GM23338 (cell line): ENCODE data around the gene ALB.

Experiments used
- CREB1 ChIP-seq: fragments of 250-450 bp; sonication (Bioruptor Pico); IDR thresholded peaks from 2 replicates; pipeline ENCODE4 v1.5.0; 2020; ENCODE audit warnings: low read depth, mild to moderate bottlenecking, moderate library complexity
- EZH2 ChIP-seq: fragments of 200-600 bp; sonication (generic); IDR thresholded peaks from one replicate; pipeline ENCODE4 v1.8.0; 2017; ENCODE audit warnings: antibody characterized with exemption, mild to moderate bottlenecking, low read depth; ENCODE audit not compliant: unreplicated experiment
- EZH2phosphoT487 ChIP-seq: fragments of 200-600 bp; sonication (generic); IDR thresholded peaks from one replicate; pipeline ENCODE4 v1.8.1; 2018; ENCODE audit warnings: antibody characterized with exemption; ENCODE audit not compliant: unreplicated experiment
- JUNB ChIP-seq: IDR thresholded peaks from one replicate; pipeline ENCODE4 v1.6.1; 2016; ENCODE audit warnings: antibody characterized with exemption; ENCODE audit not compliant: unreplicated experiment
- NANOG ChIP-seq: IDR thresholded peaks from 2 replicates; pipeline ENCODE4 v1.6.1; 2016; ENCODE audit warnings: antibody characterized with exemption, borderline replicate concordance
- POLR2AphosphoS5 ChIP-seq: IDR thresholded peaks from 2 replicates; pipeline ENCODE4 v1.6.1; 2016; ENCODE audit warnings: antibody characterized with exemption, low read depth
- STAT1 ChIP-seq: IDR thresholded peaks from one replicate; pipeline ENCODE4 v1.6.1; 2016; ENCODE audit warnings: antibody characterized with exemption; ENCODE audit not compliant: unreplicated experiment
- ZNF114 ChIP-seq: fragments of 250-450 bp; sonication (Bioruptor Pico); IDR thresholded peaks from 2 replicates; pipeline ENCODE4 v1.5.0; 2020; ENCODE audit warnings: mild to moderate bottlenecking, moderate library complexity
- ZNF331 ChIP-seq: fragments of 250-450 bp; sonication (Bioruptor Pico); IDR thresholded peaks from 2 replicates; pipeline ENCODE4 v1.5.0; 2020; ENCODE audit warnings: low read depth, mild to moderate bottlenecking, moderate library complexity
- TF ChIP-seq, protein P1 (sequence below), 2 experiments: fragments of 200-600 bp in 1 of 2; sonication (generic) in 1 of 2; conservative IDR thresholded peaks; 2 replicates each; pipeline versions ENCODE4 v1.5.1 to v1.6.1; 2016 to 2017; ENCODE audit warnings: antibody characterized with exemption in 2 of 2, low read depth in 2 of 2, mild to moderate bottlenecking in 2 of 2, moderate library complexity in 1 of 2
- TF ChIP-seq, protein P2 (sequence below): IDR thresholded peaks from one replicate; pipeline ENCODE4 v1.6.1; 2018; ENCODE audit warnings: antibody characterized with exemption; ENCODE audit not compliant: unreplicated experiment
- TF ChIP-seq, protein P3 (sequence below): IDR thresholded peaks from 2 replicates; pipeline ENCODE4 v1.6.1; 2016; ENCODE audit warnings: antibody characterized with exemption

DNA sequence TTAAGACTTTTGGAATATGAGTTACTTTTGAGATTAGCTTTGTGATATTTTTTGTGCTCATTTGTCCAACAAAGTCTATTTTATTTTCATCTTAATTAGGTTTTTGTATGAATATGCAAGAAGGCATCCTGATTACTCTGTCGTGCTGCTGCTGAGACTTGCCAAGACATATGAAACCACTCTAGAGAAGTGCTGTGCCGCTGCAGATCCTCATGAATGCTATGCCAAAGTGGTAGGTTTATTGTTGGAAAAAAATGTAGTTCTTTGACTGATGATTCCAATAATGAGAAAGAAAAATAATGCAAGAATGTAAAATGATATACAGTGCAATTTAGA lies 10.8 kb downstream of the ALB start:
- TF ChIP-seq POLR2AphosphoS5 = no peak
- TF ChIP-seq, protein P1, sequence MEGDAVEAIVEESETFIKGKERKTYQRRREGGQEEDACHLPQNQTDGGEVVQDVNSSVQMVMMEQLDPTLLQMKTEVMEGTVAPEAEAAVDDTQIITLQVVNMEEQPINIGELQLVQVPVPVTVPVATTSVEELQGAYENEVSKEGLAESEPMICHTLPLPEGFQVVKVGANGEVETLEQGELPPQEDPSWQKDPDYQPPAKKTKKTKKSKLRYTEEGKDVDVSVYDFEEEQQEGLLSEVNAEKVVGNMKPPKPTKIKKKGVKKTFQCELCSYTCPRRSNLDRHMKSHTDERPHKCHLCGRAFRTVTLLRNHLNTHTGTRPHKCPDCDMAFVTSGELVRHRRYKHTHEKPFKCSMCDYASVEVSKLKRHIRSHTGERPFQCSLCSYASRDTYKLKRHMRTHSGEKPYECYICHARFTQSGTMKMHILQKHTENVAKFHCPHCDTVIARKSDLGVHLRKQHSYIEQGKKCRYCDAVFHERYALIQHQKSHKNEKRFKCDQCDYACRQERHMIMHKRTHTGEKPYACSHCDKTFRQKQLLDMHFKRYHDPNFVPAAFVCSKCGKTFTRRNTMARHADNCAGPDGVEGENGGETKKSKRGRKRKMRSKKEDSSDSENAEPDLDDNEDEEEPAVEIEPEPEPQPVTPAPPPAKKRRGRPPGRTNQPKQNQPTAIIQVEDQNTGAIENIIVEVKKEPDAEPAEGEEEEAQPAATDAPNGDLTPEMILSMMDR (conservative IDR thresholded peaks at IDR 0.05; ENCODE audit: low read depth in 2 of 2) = no peak
- no peak for TF ChIP-seq EZH2
- TF ChIP-seq, protein P2, sequence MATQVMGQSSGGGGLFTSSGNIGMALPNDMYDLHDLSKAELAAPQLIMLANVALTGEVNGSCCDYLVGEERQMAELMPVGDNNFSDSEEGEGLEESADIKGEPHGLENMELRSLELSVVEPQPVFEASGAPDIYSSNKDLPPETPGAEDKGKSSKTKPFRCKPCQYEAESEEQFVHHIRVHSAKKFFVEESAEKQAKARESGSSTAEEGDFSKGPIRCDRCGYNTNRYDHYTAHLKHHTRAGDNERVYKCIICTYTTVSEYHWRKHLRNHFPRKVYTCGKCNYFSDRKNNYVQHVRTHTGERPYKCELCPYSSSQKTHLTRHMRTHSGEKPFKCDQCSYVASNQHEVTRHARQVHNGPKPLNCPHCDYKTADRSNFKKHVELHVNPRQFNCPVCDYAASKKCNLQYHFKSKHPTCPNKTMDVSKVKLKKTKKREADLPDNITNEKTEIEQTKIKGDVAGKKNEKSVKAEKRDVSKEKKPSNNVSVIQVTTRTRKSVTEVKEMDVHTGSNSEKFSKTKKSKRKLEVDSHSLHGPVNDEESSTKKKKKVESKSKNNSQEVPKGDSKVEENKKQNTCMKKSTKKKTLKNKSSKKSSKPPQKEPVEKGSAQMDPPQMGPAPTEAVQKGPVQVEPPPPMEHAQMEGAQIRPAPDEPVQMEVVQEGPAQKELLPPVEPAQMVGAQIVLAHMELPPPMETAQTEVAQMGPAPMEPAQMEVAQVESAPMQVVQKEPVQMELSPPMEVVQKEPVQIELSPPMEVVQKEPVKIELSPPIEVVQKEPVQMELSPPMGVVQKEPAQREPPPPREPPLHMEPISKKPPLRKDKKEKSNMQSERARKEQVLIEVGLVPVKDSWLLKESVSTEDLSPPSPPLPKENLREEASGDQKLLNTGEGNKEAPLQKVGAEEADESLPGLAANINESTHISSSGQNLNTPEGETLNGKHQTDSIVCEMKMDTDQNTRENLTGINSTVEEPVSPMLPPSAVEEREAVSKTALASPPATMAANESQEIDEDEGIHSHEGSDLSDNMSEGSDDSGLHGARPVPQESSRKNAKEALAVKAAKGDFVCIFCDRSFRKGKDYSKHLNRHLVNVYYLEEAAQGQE = no peak
- TF ChIP-seq EZH2phosphoT487 = no peak
- no peak for TF ChIP-seq NANOG
- TF ChIP-seq CREB1 (CRISPR knock-in tag) = no peak
- no peak for TF ChIP-seq ZNF114
- TF ChIP-seq STAT1 = no peak
- TF ChIP-seq, protein P3, sequence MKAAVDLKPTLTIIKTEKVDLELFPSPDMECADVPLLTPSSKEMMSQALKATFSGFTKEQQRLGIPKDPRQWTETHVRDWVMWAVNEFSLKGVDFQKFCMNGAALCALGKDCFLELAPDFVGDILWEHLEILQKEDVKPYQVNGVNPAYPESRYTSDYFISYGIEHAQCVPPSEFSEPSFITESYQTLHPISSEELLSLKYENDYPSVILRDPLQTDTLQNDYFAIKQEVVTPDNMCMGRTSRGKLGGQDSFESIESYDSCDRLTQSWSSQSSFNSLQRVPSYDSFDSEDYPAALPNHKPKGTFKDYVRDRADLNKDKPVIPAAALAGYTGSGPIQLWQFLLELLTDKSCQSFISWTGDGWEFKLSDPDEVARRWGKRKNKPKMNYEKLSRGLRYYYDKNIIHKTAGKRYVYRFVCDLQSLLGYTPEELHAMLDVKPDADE = no peak
- no peak for TF ChIP-seq ZNF331 (CRISPR knock-in tag)
- no peak for TF ChIP-seq JUNB
